AG09319 (cell line): Measurements from ENCODE around the gene PAK3.

Experiments
- DNase-seq: peaks from one replicate; pipeline ENCODE4 v3.0.0-alpha.2; 2010; ENCODE audit warnings: low read depth; ENCODE audit errors: extremely low read depth
- TF ChIP-seq, protein P1 (sequence below): IDR thresholded peaks from 2 replicates; pipeline ENCODE4 v1.5.1; 2011; ENCODE audit warnings: low read depth, mild to moderate bottlenecking, inconsistent platforms, low read length, moderate library complexity

The PAK3 gene

DNA sequence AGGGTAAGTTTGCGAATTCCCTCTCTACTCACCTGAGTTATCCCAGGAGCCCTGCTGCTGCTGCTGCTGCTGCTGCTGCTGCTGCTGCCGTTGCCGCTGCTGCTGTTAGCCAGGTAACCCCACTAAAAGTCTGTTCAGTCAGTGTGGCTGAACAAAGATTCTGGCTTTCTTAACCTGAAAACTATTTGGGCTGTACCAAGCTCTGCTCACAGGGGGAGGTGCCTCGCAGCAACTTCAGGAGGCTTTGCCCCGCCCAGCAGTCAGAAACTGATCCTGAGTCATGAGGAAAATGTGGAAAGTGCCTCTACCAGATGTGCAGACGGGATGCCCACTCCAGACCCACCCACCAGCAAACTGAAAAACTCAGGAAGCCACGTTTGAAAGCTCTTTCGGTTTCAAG, 174.3 kb downstream of the PAK3 start, which contains the start of gene CAPN6:
Gene CAPN6 (minus strand): TSS at position 145 of the 400 bp plus-strand sequence. CDS start 6,547 bp downstream, outside the sequence.
- DNase-seq = no peak
- TF ChIP-seq, protein P1, sequence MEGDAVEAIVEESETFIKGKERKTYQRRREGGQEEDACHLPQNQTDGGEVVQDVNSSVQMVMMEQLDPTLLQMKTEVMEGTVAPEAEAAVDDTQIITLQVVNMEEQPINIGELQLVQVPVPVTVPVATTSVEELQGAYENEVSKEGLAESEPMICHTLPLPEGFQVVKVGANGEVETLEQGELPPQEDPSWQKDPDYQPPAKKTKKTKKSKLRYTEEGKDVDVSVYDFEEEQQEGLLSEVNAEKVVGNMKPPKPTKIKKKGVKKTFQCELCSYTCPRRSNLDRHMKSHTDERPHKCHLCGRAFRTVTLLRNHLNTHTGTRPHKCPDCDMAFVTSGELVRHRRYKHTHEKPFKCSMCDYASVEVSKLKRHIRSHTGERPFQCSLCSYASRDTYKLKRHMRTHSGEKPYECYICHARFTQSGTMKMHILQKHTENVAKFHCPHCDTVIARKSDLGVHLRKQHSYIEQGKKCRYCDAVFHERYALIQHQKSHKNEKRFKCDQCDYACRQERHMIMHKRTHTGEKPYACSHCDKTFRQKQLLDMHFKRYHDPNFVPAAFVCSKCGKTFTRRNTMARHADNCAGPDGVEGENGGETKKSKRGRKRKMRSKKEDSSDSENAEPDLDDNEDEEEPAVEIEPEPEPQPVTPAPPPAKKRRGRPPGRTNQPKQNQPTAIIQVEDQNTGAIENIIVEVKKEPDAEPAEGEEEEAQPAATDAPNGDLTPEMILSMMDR = no peak
